T-helper 22 cell (primary cell): ENCODE data around the gene TACR2.

Experiments used
- DNase-seq: peaks from one replicate; pipeline ENCODE4 v3.0.0-alpha.2; 2020; ENCODE audit warnings: low read depth

TACR2 gene

DNA sequence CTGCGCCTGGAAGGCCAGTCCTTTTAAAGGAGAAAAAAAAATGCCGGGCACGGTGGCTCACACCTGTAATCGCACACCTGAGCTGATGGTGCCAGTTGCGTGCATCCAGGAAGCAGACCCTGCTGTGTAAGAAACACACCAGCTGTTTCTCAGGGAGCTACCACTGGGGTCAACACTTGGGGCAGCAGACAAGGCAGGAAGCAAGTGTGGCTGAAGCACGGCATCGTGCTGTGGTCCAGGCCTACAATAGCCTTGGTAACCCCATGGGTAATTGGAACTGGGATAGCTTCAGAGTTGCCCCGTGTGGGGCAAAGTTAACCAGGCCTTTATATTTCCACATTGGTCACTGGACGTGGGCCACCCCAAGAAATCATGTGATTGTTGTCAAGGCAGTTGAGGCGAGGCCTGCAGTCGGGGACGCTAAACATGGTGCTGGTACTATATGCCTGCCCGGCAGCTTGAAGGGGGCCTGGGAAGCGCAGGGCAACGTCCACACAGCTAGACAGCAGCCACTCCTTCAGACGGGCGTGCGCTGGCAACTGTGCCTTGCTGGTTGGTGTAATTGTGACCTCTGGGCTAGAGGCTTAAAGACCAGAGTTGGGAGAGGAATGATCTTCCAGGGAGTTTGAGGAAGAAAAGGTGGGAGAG, 2.5 kb upstream of the TACR2 start:
- DNase-seq, result no peak

DNA sequence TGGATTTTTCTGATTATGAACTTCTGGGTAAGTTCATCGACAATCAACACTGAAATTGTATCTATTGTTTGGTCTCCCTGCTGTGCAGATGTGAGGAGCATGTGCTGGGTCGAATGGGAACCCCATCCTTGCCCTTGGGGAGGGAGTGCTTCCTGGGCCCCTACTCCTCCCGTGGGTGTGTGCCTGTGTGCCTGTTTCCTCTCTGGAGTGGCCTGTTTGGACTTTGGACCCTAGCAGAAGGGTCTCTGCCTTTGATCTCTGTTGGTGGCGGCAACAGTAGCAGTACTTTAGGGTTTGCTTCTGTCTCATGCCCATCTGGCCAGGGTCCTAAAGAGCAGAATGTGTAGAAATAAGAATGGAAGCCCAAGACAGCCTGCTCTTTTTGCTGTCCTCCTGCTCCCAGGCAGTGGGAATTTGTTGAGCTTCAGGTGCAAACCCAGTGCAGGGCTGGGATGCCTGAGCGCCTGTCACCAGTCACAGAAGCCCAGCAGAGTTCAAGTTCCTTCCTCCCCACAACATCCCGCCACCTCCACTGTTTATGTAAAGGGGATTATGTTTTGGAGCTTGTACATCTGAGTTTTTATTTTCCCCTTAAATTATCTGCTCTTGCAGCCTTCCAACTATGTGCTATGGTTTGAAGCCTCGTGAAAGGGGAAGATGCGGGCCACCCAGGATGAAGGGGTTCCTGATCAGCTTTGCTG, 1.5 kb upstream of the TACR2 start:
- DNase-seq, result no peak

DNA sequence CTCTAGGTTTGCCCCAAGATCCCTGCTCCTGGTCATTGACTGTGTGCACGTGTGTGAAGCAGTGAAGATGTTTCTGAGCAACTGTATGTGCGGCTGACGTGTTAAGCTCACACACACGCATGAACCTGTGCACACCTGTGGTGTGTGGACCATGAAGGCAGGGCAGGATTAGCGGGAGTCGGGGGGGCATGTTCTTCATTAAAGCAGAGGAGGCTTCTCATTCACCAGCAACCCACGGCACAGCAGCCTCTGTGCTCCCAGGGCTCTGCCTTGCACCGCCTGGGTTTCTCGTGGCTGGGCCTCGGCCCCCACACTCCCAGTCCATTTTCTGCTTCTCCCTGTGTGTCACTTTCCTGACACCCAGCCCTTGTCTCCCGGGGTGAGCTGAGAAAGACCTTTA, 824 bp upstream of the TACR2 start:
- DNase-seq, result no peak

DNA sequence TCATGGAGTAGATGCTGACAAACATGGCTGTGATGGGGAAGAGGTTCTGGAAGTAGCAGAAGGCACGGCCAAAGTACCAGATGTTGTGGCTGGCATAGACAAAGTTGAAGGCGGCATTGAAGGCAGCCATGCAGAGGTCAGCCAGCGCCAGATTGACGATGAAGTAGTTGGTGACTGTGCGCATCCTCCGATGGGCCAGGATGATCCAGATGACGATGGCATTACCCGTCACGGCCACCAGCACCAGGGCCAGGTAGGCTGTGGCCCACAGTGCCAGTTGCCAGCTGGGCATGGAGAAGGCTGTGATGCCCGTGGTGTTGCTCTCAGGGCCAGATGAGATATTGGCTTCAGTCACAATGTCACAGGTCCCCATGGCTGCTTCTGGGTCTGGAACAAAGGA, 767 bp downstream of the TACR2 start:
- DNase-seq, result no peak

DNA sequence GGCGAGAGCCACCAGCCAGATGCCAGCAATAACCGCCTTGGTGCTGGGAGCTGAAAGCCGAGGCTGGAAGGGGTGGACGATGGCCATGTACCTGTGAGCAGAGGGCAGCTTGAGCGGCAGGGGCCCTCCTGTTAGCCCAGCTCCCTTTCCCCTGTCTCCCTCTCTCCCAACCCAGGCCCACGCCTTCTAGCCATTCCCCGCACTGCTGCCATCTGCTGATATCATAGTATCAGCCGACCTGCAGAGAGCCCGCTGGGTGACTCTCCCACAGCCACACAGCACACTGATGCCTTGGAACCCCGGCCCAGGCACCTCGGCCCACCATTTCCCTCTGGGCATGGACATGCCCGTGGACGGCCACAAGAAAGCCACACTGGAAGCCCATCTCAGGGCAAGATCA, 1.7 kb downstream of the TACR2 start:
- DNase-seq, result no peak

DNA sequence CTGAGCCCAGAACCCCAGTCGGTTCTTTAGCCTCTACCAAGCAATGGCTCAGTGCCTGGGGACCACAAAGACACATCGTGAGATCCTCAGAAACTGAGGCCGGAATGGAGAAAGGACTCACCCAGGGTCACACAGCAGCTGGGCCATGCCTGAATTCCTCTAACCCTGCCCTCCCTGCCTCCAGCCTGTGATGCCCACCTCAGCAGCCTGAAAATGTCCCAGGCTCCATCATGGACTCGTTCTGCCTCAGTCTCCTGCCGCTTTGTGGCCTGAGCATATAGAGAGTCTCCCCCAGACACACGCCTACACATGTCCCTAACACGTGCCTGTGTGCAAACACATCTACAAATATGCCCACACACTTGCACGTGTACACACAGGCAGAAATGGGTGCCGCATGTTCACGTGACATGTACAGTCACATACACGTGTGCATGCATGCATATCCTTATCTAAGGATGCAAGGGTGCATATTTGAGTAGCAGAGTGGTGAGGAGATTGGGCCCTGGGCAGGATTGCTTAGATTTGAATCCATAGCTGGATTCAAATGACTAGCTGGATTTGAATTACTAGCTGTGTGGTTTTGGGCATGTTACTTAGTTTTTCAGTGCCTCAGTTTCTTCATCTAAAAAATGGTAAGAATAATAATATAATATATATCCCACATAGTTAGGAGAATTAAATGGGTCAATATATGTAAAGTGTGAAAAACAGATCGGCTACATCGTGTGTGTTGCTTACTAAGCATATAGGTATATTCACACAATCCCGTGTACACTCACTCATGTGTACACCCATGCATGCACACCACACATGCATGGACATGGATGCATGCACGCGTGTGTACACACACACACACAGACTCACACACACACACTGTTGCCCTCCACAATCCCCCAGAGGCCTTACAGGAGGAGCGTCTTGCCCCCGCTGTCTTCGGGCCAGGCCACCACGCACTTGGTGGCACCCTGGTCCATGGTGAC, 2.4 kb downstream of the TACR2 start:
- no peak for DNase-seq

DNA sequence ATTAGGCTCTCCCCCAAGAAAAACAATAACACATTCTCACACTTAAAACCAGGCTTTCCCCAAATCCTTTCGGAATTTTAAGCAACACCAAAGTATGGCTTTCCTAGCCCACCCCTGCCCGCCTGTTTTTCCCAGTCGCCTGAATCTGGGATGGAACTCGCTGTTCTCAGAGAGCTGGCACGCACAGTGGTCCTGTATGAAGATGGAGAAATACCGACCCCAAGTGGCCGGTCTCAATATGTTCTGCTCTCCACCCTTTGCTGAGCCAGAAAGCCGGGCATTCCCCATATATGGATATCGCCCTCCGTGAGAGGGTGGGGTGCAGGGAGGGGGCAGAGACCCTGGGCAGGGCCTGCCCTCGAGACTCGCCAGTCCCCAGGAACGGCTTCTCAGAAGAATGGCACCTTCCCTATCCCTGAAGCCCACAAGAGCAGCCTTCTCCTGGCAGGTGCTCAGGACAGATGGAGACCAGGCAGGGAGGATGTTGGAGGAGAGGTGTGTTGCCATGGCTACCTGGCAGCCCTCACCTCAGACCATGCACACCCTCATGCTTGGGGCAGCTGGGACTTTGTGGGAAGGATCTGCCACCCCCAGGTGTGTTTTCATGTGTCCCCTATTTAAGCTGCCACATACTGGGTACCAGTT, 3.4 kb downstream of the TACR2 start:
- DNase-seq, result no peak

DNA sequence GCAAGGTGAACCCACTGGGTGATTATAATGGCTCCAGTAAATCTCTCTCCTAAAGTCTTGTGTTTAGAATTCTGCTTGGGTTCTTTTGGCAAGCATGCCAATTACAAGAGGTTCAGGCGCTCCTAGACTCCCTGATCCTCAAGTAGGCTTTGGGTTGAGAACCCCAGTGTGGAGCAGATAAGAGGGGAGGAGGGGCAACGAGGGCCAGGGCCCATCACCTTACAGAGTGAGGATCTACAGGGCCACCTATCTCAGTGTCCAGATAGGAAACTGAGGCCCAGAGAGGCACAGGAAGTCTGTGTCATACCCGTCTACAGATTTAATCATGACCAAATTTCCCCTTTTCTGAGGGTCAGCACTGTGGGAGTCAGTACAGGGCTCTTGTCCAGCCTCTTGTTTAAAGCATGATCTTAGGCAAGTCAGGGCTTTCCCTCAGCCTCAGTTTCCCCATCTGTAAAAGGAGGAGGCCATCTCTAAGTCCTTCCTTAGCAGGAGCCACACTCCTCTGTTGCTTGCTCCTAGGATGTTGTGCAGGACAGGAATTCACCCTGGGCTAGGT, 4.4 kb downstream of the TACR2 start:
- DNase-seq, result no peak

DNA sequence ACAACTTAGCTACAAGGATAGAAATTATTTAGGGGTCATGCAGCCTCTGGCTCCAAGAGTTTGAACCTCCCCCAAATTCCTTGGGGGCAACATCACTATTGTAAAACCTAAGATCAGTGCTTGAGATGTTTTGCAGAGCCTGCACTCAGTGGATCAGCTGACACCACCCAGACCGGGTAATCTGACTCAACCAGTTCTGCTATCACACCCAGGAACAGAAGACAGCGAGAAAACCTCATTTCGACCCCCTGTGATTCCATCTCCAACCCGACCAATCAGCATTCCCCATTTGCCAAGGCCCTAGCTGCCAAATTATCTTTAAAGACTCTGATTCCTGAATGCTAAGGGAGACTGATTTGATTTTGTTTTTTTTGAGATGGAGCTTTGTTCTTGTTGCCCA, 5.2 kb downstream of the TACR2 start:
- no peak for DNase-seq

DNA sequence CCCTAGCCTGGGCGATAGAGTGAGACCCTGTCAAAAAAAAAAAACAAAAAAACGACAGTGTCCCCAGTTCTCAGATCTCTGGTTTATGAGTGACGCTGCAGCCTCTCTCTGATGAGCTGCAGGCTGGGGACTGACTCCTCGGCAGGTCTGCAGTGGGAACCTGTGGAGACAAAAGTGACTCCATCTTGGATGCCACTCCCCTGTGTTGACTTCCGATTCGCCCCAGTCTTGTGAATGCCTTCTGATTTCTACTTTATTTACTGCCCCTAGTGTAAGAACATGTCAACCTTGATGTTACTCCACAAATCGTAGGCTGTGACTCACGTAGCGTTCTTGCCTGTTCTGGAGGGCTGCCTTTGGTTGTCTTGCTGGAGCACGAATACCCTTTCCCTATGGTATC, 6.2 kb downstream of the TACR2 start:
- no peak for DNase-seq

DNA sequence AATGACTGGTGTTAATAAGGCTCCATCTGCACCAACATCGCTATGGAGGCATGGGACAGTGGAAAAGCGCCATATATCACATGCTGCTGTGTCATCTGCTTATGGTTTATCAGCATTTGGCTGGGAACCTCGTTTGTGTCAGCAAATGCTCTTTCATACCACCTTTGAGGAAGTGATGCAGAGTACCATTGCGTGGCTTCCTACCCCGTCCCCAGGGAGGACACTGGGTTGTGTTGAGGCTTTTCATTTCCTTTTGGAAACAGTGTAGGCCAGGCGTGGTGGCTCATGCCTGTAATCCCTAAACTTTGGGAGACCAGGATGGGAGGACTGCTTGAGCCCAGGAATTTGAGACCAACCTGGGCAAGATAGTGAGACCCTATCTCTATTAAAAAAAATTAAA, 6.8 kb downstream of the TACR2 start:
- no peak for DNase-seq

DNA sequence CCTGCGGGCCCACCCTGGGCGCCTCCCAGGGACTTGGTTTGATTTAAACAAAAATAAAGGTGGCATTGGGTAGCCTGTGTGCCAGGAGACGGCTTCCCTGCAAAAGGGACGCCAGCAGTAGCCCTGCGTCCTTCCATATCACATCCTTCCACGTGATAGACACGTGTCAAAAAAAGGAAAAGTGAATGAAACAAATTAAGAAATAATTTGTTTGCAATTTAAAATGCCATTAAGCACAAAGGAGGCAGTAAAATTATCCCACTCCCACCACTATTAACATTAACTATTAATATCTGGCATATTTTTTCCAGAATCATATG, 7.6 kb downstream of the TACR2 start:
- no peak for DNase-seq

DNA sequence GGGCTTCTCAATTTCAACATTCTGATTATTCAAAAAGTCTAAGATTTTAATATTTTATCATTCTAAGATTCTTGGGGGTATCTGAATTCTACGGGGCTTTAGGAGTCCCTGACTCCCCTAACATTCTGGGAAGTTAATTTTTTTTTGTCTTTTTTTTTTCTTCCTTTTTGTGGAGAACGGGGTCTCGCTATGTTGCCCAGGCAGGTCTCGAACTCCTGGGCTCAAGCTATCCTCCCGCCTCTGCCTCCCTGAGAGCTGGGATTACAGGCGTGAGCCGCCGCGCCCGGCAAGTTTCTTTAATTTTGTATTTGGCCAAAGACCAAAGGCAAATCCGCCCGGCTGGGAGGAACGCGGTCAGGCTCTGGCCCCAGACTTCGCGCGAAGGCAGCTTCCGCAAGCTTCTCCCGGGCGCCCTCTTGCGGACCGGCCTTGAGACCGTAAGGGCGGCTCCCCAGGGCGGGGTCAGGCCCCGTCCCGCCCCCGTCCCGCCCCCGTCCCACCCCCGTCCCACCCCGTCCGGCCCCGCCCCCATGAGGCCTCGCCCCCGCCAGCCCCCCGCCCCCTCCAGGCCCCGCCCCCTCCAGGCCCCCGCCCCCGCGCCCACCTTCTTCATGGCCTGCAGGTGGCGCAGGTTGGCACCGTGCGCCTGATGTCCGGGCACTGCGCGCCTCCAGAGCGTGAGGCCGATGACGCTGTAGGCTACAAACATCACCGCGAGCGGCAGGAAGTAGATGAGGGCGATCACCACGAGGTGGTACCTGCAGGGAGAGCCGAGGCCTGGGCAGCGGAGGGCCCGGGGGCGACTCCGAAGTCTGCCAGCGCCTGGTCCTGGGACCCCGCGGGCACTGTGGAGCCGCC, 8.2 kb downstream of the TACR2 start:
- peak; percentile 79 for DNase-seq

DNA sequence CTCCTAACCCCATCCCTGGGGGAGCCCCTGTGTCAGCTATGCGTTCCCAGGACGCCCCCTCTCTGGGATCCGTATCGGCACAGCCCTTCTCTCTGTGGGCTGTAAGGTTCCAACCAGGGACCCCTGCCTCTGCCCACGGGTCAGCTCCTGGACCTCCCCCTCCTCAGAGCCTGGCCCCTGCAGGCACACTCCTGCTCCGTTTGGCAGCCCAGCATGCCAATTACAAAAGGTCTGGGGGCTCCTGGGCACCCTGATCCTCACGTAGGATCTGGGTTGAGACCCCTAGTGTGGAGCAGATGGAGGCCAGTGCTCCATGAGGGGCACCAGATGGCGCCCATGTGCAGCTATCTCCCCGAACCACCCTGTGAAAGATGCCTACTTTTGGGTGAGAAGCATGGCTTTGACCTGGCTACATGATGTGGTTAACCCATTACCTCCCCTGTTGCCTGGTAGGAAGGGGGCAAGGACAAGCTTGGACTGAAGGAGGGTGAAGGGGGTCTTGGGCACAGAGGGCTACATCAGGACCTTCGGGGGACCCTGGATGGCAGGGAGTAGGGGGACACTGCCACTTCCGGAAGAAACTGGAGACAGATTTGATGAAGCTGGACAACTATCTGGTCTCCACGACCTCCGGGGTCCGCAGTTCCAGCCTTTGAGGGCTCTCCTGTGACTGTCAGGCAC, 9.0 kb downstream of the TACR2 start:
- no peak for DNase-seq

DNA sequence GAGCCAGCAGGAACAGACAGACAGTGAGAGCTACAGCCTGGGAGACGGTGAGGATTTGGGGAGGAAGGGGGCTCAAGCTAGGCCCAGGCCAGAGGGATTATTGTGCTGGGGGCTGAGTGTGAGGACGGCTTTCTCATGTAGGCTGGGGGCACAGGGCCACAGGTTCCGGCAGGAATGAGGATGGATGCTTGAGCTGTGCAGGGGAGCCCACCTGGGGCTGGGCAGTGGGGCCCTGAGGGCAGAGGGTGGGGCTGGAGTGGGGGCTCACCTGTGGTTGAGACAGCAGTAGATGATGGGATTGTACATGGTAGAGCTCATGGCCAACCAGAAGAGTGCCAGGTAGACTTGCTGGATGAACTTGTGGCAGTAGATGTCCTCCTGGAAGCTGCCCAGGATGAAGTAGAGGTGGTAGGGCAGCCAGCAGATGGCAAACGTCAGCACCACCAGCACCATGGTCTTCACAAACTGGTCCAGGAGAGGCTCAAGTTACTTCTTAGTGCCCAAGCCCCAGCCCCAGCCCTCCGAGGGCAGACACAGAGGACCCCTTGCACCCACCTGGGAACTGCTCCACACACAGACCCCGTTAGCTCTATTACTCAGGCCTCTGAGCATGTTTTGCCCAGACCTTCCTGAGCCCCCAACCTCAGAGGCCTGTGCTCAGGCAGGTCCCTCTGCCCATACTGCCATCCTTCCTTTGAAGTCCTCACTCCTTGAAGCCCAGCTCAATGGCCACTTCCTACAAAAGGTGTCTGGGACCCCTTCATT, 9.7 kb downstream of the TACR2 start:
- no peak for DNase-seq

DNA sequence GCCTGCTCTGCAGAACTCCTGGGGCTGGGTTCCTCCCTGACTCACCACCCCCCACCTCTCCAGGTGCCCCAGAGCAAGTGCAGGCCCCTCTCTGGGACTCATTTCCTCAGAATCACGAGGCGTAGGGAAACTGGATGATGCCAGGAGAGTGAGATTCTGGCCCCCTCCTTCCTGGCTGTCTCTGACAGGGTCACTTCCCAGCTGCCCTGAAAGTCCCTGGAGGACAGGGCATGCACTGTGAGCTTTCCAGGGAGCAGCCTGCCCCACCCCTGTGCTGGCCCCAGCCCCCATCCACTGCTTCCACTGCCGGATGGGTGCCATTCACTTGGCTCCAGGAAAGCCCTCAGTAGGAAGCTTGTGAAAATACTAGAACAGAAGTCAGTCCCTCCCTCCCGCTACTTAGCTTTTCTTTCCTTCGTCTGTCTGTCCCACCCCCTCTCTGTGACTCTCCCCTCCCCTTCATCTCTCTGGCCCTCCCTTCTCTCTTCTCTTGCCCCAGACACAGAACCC, 10.4 kb downstream of the TACR2 start:
- DNase-seq, result no peak

DNA sequence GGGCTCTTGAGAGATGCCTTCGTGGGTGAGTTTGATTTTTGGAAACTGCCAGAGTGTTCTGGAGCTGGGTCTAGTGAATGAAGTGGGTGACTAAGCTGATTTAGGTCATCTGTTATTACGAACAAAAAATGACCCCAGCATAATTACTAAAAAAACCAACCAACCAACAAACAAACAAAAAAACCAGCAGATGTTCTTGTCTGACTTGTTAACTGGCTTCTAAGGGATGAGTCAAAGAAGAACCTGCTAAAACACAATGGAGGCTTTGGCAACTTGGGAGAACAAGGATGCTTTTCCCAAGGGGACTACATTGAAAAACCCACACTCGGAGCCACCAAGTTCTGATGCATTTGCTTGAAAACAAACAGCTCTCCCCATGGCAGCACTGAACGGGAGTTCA, 11.5 kb downstream of the TACR2 start:
- DNase-seq, result no peak

DNA sequence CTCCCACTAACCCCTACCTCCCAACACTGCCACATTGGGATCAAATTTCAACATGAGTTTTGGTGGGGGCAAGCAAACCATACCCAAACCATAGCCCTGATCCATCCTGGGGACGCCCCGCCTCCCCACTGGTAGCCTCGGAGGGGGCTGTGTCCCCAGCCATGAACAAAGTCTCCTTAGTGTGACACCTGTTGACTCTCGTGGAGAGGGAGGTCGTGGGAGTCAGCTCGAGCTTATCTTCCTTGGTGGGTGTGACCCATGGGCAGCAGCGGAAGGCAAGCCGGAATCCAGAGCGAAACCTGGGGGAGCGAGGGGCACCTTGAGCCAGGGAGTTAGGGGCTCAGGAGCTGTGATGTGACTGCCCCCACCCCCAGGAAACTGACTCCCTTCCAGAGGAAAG, 11.9 kb downstream of the TACR2 start:
- no peak for DNase-seq

DNA sequence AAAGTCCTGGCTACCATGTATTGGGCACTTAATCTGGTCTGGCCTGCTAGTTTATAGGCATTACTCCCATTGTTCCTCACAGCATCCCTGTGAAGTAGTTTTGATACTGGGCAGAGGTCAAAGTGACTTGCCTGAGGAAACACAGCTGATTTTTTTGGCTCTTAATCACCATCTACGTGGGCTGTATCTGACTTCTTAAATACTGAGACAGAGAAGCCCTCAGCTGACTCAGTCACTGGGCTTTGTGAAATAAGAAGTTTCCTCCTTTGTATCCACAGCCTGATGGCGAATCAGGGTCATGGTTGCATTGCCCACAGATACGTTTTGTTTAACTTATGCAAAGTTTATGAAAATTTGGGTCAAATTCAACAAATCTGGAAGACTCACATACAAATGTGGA, 13.2 kb downstream of the TACR2 start:
- no peak for DNase-seq

DNA sequence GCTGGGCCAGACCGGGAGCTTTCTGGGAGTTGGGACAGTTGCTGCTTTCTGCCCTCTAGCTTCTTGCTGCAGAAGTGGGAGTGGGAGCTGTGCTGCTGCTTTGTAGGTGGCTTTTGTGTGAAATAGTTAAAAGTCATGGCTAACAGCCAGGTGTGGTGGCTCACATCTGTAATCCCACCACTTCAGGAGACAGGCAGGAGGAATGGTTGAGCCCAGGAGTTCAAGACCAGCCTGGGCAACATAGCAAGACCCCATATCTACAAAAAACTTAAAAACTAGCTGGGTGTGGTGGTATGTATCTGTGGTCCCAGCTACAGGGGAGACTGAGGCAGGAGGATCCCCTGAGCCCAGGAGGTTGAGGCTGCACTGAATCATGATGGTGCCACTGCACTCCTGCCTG, 13.7 kb downstream of the TACR2 start:
- DNase-seq, result no peak
